ENCODE measurements around the gene LINGO4. TPM values are rescaled to one million over a fixed set of nuclear protein-coding genes. Genes with fewer than 3 reads are reported as not detected.

Gene LINGO4
- total and polyA plus RNA-seq, 2 of the 13 experiments (the other 11 are each of a cell fraction or from before 2014, with no cell fraction given), result 0.02 to 0.05 TPM

- peak; percentile 92 for TF ChIP-seq IKZF4 (CRISPR knock-in tag; IDR thresholded peaks at IDR 0.05; ENCODE audit: borderline replicate concordance, low read depth, not compliant biosample characterization)
- peak; percentile 74 for TF ChIP-seq IKZF5 (CRISPR knock-in tag; IDR thresholded peaks at IDR 0.05)
- peak; percentile 77 for TF ChIP-seq PITX1 (CRISPR knock-in tag; IDR thresholded peaks at IDR 0.05)
- TF ChIP-seq JUNB (CRISPR knock-in tag; IDR thresholded peaks at IDR 0.05; ENCODE audit: borderline replicate concordance), result peak; percentile 68
- no peak for TF ChIP-seq ZNF720 (CRISPR knock-in tag; IDR thresholded peaks at IDR 0.05)
- TF ChIP-seq CREM (IDR thresholded peaks at IDR 0.05), result peak; percentile 71
- no peak for TF ChIP-seq CREM (CRISPR knock-in tag; IDR thresholded peaks at IDR 0.05)
- peak; percentile 87 for TF ChIP-seq TAF1 (CRISPR knock-in tag; IDR thresholded peaks at IDR 0.05)
- TF ChIP-seq KLF11 (CRISPR knock-in tag; IDR thresholded peaks at IDR 0.05), result no peak; the same call in none of the 2 replicates
- peak; percentile 72 for TF ChIP-seq CTCF (CRISPR knock-in tag; IDR thresholded peaks at IDR 0.05)
- TF ChIP-seq XBP1 (CRISPR knock-in tag; IDR thresholded peaks at IDR 0.05), result no peak
- TF ChIP-seq PHF20 (CRISPR knock-in tag; IDR thresholded peaks at IDR 0.05), result peak; percentile 68
- no peak for TF ChIP-seq SNAPC5 (CRISPR knock-in tag; IDR thresholded peaks at IDR 0.05; ENCODE audit: borderline replicate concordance)
- TF ChIP-seq KAT7 (CRISPR knock-in tag; IDR thresholded peaks at IDR 0.05; ENCODE audit: borderline replicate concordance), result no peak; the same call in 1 of the 2 replicates
- TF ChIP-seq MLLT10 (CRISPR knock-in tag; IDR thresholded peaks at IDR 0.05), result no peak
- TF ChIP-seq ZNF12 (CRISPR knock-in tag; IDR thresholded peaks at IDR 0.05), result no peak
- no peak for TF ChIP-seq FOXA1 (IDR thresholded peaks at IDR 0.05)
- TF ChIP-seq FOXA1 (CRISPR knock-in tag; IDR thresholded peaks at IDR 0.05), result peak; percentile 19; the same call in 1 of the 2 replicates
- TF ChIP-seq MAZ (IDR thresholded peaks at IDR 0.05; ENCODE audit: borderline replicate concordance, low read depth, low read length), result no peak
- TF ChIP-seq MAZ (CRISPR knock-in tag; IDR thresholded peaks at IDR 0.05; ENCODE audit: low read depth), result peak; percentile 94
- peak; percentile 41; the same call in 1 of the 2 replicates for TF ChIP-seq ATF3 (CRISPR knock-in tag; IDR thresholded peaks at IDR 0.05)
- TF ChIP-seq ATF5 (CRISPR knock-in tag; IDR thresholded peaks at IDR 0.05; ENCODE audit: low read depth), result no peak
- no peak for TF ChIP-seq ZNF460 (CRISPR knock-in tag; IDR thresholded peaks at IDR 0.05; ENCODE audit: borderline replicate concordance)
Measured at GRCh38 chr1:151790071-151790939, 14.9 kb downstream of the LINGO4 start, which contains the start of gene TDRKH (continued).

All from HepG2 (cell line).